Measurements from ENCODE around the gene CPD.

DNA sequence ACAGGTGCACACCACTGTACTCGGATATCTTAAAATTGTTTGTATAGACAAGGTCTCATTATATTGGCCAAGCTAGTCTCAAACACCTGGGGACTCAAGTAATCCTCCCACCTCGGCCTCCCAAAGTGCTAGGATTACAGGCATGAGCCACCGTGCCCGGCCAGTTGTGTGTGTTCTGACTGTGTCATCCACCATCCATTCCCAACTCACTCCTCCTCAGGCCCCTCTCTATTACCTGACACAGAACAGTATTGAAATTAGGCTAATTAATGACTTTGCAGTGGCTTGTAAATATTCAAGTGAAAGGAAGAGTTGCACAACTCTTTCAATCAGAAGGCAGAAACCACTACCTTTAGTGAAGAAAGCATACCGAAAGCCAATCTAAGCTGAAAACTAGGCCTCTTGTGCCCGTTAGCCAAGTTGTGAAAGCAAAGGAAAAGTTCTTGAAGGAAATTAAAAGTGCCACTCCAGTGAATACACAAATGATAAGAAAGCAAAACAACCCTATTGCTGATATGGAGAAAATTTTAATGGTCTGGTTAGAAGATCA, 127.2 kb downstream of the CPD start:
- no peak for TF ChIP-seq GATA3 (IDR thresholded peaks at IDR 0.05; ENCODE audit: low read depth, low read length)
- TF ChIP-seq GATA2 (IDR thresholded peaks at IDR 0.05; ENCODE audit: low read depth, low read length) = no peak
